SHP77 (cell line): ENCODE results near the gene ZNF670.
"Not testable (repeated sequence)": the region's sequence is repeated elsewhere in the genome, so short reads cannot be mapped to it uniquely, and the experiment has no call there.

Experiments used
- DNase-seq, 2 experiments: peaks; one replicate each; lab custom pipeline; 2025; lab: John Stamatoyannopoulos, UW

The ZNF670 gene

GRCh38 chr1:247078258-247079140 is at the start of gene ZNF670:
Gene ZNF670 (minus strand): TSS chr1:247078811. CDS start chr1:247078596, 215 bp downstream.
- peak; percentile 97 to 98 for DNase-seq

GRCh38 chr1:247127519-247128282 is 49.1 kb upstream of the ZNF670 start:
- DNase-seq = not testable (repeated sequence)

GRCh38 chr1:247126601-247127000 is 48.0 kb upstream of the ZNF670 start:
- DNase-seq = not testable (repeated sequence)

GRCh38 chr1:247126166-247126565 is 47.6 kb upstream of the ZNF670 start:
- not testable (repeated sequence) for DNase-seq

- no peak for DNase-seq
These were observed 42.8 kb upstream of the ZNF670 start for GRCh38 chr1:247121382-247121781.

GRCh38 chr1:247120408-247120668 is 41.7 kb upstream of the ZNF670 start:
- not testable (repeated sequence) for DNase-seq

GRCh38 chr1:247119600-247120407 is 41.2 kb upstream of the ZNF670 start:
- no peak for DNase-seq

GRCh38 chr1:247118946-247119446 is 40.4 kb upstream of the ZNF670 start:
- peak in 1 of 2 experiments; percentile 26 for DNase-seq

- no peak for DNase-seq
These were observed 36.9 kb upstream of the ZNF670 start for GRCh38 chr1:247115545-247115944.

GRCh38 chr1:247115141-247115510 is 36.5 kb upstream of the ZNF670 start:
- no peak for DNase-seq

GRCh38 chr1:247114351-247115140 is 35.9 kb upstream of the ZNF670 start:
- DNase-seq = no peak

- no peak for DNase-seq
These were observed 35.2 kb upstream of the ZNF670 start for GRCh38 chr1:247113733-247114271.

GRCh38 chr1:247113094-247113497 is 34.5 kb upstream of the ZNF670 start:
- peak in 1 of 2 experiments; percentile 26 for DNase-seq

- no peak for DNase-seq
These were observed 33.8 kb upstream of the ZNF670 start for GRCh38 chr1:247112479-247112781.

- DNase-seq = peak in 1 of 2 experiments; percentile 11
These were observed 33.3 kb upstream of the ZNF670 start for GRCh38 chr1:247111700-247112478.

GRCh38 chr1:247111259-247111699 is 32.7 kb upstream of the ZNF670 start:
- DNase-seq = no peak

GRCh38 chr1:247110627-247111258 is 32.1 kb upstream of the ZNF670 start:
- DNase-seq = no peak

- no peak for DNase-seq
These were observed 29.1 kb upstream of the ZNF670 start for GRCh38 chr1:247107694-247108093.

- no peak for DNase-seq
These were observed 27.4 kb upstream of the ZNF670 start for GRCh38 chr1:247105966-247106365.

- DNase-seq = no peak
These were observed 26.4 kb upstream of the ZNF670 start for GRCh38 chr1:247104965-247105364.
